ENCODE data around the gene MKKS.

MKKS gene

DNA sequence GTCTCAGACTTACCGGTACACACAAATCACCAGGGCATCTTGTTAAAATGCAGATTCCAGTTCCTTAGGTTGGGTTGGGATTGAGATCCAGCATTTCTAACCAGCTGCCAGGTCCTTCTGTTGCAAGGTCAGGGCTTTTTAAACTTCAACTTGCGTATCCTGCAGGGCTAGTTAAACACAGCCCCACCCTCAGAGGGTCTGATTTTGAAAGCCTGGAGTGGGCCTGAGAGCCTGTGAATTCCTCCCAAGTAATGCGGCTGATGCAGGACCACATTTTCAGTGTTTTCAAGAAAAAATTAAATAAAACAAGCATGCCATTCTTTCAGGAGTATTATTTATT is 65.3 kb downstream of the MKKS start:
- no peak for DNase-seq (ENCODE audit: low read depth in 2 of 2)

DNA sequence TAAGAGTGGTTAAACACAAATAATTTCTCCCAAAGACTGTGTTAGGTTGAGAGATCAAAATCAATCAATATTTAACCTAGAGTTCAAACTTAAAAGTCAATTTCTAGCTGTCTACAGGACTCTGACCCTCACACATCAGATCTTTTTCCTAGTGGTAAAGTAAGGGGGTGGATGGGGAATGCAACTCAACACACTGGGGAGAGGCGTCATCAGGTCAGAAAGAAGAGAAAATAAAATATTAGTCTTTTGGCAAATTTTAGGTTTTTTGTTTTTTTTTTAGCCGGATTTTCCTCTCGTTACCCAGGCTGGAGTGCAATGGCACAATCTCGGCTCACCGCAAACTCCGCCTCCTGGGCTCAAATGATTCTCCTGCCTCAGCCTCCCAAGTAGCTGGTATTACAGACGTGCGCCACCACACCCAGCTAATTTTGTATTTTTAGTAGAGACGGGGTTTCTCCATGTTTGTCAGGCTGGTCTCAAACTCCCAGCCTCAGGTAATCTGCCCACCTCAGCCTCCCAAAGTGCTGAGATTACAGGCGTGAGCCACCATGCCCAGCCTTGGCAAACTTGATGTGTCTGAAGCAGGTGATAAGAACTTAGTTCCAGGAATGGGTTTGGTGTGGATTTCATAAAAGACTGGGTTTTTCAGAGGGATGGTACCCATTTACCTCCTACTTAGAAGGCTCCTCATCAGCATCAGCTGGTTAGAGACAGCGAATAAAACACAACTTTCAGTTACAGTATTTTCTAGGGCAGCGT is 65.9 kb downstream of the MKKS start:
- no peak for DNase-seq (ENCODE audit: low read depth in 2 of 2)

DNA sequence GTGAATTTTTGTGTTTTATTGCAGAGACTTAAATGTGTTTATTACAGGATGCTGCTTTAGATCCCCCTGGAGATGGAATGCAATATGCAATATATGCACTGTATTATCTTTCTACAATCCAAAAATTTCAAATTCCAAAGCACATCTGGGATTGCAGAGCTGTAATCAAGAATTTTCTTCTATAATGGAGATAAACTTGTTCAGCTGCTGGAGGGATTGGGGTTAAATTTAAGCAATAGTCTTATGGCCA is 66.4 kb downstream of the MKKS start:
- no peak for DNase-seq (ENCODE audit: low read depth in 2 of 2)

DNA sequence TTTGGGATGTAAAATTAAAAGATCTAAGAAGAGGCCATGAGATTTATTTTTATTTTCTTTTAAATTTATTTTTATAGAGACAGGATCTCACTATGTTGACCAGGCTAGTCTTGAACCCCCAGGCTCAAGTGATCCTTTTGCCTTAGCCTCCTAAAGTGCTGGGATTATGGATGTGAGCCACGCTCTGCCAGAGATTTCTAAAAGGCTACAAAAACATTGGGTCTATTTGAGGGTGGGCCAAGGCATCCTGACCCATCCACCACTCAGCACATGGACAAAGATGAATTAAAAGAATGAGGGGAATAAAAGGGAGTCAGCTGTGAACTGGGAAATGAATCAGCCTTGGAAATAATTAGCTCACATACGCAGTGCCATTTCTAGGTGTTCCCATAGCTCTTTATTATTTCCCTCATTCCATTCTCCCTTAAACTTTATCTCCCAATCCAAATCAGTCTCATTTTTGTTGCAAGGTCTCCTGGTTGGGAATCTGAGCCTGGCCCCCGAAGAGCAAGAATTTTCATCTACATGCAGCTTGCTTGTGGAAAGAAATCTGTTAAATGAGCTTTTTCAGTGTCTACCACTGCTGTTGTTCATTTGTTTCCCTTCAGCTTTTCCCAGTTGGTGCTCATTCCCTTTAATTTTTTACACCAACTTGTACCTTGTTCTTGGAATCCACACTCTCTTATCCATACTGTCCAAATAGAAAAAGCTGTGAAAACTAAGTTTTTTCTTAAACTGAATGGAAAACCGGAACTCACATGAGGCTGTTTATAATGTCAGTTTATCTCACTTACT is 66.9 kb downstream of the MKKS start:
- no peak for DNase-seq (ENCODE audit: low read depth in 2 of 2)

DNA sequence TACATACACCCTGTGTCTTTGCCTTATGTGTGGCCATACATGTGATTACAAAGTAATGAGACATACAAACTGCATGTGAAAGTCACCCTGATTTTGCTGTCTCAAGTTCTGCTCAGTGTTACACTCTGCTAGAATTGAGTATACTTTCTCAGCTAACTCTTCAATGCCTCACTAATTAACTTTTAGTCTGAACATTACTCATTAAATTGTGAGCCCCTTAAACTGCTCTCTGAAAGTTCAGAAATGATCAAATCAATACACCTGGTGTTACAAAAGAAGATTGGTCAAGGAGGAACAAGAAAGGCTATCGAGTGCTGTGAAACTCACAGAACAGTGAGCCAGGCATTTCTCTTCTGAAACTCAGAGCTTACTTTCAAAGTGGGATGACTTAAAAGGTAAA is 71.3 kb downstream of the MKKS start:
- DNase-seq (ENCODE audit: low read depth in 2 of 2): no peak

DNA sequence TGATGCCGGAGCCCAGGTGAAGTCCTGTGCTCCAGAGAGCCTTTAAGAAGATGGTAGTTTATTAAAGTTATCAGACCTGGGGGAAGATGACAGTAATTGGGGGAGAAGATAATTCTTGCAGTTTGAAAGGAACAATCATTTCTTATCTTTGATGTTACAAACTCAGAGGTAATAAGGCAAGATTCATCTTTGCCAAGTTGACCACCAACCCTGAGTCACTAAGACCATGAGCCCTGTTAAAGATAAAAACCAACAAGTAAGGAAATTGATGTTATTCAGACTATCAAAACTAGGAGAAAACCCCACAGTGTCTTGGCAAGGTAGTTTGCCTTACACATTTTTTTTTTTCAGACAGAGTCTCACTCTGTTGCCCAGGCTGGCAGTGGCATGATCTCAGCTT is 73.1 kb downstream of the MKKS start:
- no peak for DNase-seq (ENCODE audit: low read depth in 2 of 2)

DNA sequence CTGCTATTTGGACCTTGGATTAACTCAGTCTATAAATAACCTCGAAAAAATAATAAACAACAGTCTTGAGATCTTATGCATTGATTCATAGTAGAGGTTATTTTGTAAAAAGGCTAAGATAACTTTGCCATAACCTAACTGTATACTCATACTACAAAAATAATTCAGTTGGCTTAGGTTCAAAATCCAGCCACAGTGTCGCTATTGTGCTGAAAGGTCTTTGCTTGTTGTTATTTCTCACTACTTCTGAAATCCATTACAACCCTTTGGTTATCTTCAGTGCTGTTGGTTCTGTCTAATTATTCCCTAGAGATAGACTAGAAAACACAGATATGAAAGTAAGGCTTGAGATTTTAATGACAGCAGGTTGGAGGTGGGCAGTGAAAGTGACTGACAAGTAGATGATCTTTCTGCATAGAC is 74.4 kb downstream of the MKKS start:
- DNase-seq (ENCODE audit: low read depth in 2 of 2): no peak

DNA sequence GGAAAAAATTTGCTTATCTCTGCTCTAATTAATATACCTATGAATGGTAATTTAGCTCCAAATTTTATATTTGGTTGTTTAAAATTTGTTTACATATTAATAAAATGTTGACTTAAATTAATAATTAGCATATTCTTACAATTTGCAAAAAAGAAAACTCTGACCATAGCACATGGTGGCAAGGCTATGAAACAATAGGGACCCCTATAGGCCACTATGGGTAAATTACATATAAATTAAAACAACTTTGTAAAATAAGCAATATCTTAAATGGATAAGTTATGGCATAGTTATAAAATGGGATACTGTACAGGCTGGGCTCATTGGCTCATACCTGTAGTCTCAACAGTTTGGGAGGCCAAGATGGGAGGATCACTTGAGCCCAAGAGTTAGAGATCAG is 76.0 kb downstream of the MKKS start:
- DNase-seq (ENCODE audit: low read depth in 2 of 2): no peak

DNA sequence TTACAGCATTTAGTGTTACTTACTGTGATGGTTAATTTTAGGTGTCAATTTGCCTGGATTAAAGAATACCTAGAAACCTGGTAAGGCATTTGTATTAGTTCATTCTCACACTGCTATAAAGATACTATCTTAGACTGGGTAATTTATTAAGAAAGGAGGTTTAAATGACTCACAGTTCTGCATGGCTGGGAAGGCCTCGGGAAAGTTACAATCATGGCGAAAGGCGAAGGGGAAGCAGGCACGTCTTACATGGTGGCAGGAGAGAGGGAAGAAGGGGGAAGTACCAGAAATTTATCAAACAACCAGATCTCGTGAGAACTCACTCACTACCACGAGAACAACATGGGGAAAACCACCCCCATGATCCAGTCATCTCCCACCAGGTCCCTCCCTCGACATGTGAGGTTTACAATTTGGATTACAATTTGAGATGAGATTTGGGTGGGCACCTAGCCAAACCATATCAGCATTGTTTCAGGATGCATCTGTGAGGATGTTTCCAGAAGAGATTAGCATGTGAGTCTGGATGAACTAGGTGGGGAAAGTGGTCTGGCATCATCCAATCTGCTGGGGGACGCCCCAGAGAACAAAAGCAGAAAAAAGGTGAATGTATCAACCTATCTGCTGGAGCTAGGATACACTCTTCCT is 76.8 kb downstream of the MKKS start:
- DNase-seq (ENCODE audit: low read depth in 2 of 2): no peak

DNA sequence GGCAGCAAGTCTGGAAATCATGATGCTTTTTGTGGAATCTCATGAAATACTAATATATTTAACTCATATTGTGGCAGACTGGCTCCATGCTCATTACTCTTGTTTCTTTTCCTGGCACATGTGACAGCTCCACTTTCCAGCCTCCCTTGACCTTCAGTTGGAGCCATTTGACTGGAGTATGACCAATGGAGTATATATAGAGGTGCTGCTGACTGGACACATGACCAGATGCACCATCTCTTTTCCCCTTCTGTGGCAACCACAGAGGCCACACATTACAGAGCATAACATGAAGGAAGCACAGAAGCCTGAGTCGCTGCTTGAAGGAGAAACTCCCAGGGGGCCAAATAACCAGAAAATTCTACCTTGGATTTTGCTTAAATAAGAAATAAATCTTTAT is 77.4 kb downstream of the MKKS start:
- DNase-seq (ENCODE audit: low read depth in 2 of 2): no peak

DNA sequence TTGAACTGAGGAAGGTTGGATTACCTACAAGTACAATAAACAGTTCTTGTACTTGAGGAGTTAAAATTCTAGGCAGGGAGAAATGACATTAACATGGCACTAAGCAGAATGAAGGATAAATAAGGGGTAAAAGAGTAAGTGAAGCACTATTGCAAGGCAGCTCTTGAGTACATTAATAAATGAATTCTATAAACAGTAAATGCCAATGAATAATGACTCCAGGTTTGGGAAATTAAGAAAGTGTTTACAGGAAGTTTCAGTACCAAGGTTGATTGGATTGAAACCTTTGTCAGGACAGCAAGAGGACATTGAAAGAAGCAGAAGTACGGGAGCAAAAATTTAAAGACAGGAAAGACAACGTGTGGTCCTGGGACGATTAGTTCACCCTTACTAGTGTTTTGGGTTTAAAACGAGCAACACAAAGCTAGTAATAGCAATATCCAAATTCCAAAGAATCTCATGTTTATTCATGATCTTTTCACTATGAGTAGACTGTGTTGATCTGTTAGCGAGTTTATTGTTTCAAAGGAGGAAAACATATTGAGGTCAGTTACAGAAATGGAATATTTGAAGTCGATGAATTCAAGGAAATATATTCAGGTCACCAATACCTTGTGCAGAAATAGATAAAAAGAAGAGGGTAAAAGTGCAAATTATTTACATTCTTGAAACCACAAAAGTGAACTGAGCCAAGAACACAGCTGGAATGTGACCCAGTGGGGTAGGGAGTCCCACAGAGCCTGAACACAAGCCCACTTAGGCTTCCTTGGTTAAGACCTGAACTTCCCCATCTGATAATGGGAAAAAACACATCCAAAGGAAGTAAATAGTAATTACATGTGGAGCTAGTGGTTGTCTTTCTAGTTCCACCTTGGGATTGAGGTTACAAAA is 80.8 kb downstream of the MKKS start:
- no peak for DNase-seq (ENCODE audit: low read depth in 2 of 2)

Data from stimulated activated CD4-positive, alpha-beta T cell treated with anti-CD3 and anti-CD28 coated beads, Interleukin-4, amount 100 ng/mL, for 48 hours (primary cell).